Right lobe of liver (tissue), 4 donors: ENCODE data around the gene CENPP.

Experiments
- CTCF ChIP-seq, 4 donors: fragments of 200-600 bp in 3 of 4; fragments of 450-650 bp in 1 of 4; IDR thresholded peaks; one replicate each; pipeline versions ENCODE4 v1.5.1 to v1.8.0; 2016 to 2022; ENCODE audit warnings: antibody characterized with exemption in 4 of 4, mild to moderate bottlenecking in 2 of 4
- POLR2A ChIP-seq: fragments of 450-650 bp; IDR thresholded peaks from one replicate; pipeline ENCODE4 v1.6.1; 2017; ENCODE audit warnings: antibody characterized with exemption, mild to moderate bottlenecking
- donor health status: DM: no; HTN: no; CAD: no.
- donor health status: DM: no; HTN: no; CAD: no.
- donor health status: DM: no; HTN: yes; CAD: no.

- TF ChIP-seq CTCF (IDR thresholded peaks at IDR 0.05) (no peak), POLR2A (no peak)
Measured at GRCh38 chr9:92610470-92611420, 285.0 kb downstream of the CENPP start.
